GM19397 (cell line): ENCODE measurements around the gene DEGS1.

Experiments used
- ATAC-seq: cut with Tn5 transposase; IDR thresholded peaks from one replicate; pipeline ENCODE4 v1.9.1; 2021; ENCODE audit warnings: mild to moderate bottlenecking, moderate library complexity; ENCODE audit not compliant: unreplicated experiment

Gene DEGS1

DNA sequence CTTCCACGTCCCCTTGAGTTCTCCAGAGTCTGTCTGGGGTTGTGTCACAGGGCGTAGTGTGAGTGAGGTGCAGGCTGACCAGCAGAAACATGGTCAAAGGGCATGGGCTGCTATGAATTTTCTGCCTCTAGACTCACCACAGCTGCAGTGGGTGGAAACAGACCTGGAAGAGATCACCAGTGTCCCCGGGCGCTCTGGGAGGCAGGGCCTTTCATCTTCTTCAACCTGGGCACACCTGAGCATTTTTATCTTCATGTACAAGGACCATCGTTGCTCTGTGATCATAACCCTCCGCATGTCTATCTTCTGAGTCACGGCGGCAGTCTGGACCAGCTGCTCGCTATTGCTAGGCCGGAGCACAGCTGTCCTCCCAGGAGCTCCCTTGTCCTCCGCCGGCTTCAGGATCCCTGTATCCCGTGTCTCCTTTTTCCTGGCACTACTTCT is 29.6 kb downstream of the DEGS1 start:
- ATAC-seq: no peak

DNA sequence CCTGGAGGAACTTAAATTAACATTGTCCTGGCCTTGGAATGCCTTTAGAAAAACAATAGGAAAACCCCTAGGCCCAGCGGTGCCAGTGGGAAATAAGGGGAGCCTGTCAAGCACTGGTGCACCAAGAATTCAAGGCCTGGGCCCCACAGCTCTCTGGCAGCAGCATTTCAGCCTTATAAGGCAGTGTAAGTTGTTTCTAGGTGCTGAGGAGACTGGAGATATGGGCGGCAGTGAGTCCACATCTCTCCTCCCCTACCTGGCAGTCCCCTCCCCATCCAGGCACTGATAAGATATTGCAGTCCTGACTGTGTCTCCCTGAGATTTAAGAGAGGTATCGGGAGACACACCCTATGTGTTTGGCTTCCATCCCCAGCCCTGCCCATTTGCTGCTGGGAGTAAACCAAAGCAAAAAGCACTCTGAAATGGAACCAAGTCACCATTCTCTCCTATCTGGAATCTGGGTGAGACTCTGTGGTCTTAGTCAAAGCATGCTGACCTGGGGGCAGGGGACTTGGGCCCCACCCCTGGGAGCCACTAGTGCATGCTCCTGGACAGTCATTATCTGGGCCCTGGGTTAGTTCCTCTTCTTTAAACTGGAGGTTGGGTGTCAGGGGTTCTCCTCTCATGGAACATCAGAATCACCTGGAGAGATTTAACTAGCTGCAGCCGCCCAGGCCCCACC is 30.5 kb downstream of the DEGS1 start:
- no peak for ATAC-seq

DNA sequence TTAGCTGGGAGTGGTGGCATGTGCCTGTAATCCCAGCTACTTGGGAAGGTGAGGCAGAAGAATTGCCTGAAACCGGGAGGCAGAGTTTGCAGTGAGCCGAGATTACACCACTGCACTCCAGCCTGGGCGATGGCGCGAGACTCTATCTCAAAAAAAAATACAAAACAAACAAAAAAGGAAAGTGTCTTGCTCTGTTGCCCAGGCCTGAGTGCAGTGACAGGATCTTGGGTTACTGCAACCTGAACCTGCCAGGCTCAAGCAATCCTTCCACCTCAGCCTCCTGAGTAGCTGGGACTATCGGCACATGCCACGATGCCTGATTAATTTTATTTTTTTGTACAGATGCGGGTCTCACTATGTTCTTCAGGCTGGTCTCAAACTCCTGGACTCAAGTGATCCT is 33.3 kb downstream of the DEGS1 start:
- ATAC-seq: no peak

DNA sequence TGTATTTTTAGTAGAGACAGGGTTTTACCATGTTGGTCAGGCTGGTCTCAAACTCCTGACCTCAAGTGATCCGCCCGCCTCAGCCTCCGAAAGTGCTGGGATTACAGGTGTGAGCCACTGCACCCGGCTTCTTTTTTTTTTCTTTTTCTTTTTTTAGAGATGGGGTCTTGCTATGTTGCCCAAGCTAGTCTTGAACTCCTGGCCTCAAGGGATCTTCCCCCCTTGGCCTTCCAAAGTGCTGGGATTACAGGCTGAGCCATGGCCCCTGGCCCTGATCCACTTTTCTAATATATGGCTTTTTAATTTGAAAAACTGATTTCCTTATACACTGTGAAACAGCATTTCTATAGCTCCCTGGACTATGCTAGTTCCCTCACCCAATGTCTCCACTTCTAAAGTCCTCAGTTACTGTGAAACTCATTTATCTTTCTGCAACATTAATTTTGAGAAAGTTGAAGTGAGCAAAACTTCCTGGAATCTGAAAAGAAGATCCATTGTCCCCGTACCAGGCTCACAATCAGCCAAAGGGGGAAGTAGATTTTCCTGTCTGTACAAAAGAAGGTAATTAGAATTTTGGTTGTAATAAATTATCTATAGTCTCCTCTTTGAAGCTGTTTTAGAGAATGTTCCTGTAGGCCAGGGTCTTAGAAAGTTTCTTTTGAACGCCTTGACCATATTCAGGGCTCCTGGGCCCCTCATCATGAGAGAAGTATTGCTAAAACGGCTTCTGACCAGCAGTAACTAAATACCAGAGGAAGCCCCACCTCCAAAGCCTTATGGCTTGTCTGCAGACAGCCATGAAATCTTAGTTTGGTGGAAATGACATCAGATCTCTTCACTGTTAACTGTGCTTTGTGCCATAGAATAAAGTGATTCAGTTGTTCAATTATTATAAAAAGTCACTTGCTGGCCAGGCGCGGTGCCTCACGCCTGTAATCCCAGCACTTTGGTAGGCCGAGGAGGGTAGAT is 34.9 kb downstream of the DEGS1 start:
- ATAC-seq: no peak

DNA sequence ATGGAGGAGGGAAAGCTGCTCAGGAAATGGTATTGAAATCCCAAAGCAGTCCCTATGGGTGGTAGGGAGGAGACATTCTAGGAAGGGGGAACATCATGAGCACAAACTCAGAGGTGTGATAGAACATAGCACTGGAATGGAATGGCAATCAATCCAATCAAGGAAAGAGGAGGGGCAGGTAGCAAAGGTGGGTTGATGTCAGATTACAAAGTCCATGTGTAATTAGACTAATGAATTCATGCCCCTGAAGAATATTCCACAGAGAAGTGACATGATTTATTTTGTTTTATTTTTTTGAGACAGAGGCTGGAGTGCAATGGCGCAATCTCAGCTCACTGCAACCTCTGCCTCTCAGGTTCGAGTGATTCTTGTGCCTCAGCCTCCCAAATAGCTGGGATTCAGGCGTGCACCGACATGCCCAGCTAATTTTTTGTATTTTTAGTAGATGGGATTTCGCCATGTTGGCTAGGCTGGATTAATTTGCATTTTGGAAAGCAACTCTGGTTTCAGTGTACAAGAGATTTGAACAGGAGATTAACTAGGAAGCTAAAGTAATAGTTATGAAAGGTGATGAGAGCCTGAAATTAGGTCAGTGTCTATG is 36.1 kb downstream of the DEGS1 start:
- ATAC-seq: no peak

DNA sequence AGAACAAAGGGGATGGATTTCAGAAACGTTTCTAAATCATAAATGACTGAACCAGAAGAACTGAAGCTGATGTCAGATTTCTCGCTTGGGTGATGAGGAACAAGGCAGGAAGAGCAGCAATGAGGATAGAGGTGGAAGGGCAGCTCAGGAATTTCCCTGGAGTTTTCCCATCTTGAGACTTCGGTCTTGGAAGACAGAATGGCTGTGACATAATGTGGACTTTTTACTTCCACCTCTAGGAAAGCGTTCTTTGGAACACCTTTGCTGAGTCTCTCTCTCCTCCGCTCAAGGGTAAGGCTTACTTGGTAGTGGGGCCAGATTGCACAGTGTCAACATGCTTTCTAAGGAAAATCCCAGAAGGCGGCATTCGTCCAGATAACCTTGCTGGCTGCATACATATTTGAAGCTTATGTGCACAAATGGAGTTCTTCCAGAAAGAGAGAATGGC is 36.6 kb downstream of the DEGS1 start:
- ATAC-seq: no peak

DNA sequence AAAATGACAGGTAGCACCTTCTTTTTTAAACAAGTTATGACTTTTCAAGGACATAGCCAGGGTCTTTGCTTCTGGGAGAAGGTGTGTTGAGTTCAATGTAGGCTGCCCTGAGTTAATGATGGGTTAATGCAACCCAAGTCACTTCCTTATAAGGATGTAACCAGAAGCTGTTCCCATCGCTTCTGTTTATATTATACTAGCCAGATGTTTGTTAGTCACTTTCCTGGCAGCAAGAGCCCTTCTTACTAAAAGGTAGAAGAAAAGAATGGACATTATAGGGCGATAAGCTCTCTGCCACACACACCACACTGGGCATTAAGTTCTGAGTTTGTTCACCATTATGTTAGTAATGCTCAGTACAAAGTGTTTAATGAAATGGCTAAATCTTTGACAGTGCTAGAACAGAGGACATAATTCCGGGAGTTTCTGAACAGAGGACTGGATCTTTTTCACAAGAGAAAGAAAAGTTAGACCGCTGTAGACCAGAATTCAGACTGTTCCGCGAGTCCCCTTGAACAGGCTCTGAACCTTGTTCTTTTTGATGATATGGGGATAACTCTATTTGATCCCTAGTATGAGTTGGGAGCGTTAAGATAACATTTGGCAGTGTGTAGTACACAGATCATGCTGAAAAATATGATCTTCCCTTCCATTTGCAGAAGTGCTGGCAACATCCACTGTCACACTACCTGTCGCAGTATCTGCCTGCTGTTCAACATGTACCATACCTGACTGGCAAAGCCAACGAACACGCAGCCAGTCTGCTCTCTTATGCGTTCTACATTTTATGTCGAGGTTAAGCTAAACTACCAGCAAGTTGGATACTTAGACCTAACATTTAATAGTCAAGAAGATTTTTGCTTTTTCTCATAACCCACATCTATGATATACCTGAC is 41.0 kb downstream of the DEGS1 start:
- no peak for ATAC-seq

DNA sequence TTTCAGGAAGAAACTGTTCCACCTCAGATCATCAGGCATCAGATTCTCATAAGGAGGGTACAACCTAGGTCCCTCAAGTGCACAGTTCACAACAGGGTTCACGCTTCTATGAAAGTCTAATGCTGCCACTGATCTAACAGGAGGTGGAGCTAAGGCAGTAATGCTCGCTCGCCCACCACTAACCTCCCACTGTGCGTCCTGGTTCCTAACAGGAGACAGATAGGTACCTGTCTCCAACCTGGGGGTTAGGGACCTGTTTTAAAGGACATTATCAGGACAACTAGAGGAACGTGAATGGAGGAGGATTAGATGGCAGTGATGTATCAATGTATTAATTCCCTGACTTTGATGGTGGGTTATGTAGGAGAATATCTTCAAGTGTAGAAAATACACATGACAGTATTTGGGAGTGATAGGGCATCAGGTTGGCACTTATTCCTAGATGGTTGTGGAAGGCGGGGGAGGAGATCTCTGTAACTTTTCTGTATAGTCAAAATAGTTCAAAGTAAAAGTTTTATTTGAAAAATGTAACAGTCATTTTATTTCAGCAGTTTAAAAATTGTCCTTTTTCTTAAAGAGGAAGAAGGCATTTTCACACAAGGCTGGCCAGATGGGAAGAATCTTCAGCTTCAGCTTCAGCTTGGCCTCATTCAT is 43.9 kb downstream of the DEGS1 start:
- no peak for ATAC-seq

DNA sequence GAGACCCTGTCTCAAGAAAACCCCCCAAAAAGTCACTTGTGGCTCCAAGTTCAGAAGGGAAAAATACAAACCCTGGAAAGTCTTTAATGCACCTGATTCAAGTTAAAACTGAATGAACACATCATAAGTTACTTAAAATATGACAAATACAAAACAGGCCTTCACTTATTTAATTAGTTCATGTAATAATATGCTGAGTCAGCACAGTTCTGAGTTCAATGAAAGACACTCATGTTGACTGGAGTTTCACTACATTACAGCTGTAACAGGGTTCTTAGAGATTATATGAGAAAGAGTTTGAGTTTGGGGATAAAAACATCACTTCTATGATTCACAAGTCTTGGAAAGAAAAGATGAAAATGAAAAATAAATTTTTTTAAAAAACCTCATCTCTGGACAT is 51.0 kb downstream of the DEGS1 start:
- ATAC-seq: no peak

DNA sequence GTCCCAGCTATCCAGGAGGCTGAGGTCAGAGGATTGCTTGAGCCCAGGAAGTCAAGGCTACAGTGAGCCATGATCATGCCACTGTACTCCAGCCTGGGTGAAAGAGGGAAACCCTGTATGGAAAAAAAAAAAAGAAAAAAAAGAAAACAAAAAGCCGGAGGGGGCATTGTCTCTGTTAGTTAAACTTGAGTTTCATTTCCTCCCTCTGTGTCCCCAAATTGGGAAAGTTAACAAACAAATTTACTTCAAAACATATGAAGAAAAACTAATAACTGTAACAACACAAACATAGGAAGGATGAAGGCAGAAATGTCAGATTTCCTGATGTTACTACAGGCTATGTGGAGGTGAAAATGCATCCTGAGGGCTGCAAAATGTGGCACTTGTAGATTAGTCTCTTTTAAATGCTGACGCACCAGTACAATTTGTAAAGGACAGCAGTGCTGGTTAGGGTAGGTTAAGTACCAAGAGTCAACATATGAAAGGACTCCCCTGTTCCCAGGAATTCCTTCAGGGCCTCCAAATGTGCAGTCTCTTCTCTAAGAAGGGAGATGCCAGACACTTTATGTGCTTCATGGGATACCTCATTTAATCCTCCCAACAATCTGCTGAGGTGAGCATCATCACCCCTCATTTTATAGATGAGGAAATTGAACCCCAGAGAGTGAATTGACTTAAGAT is 52.9 kb downstream of the DEGS1 start:
- ATAC-seq: no peak

DNA sequence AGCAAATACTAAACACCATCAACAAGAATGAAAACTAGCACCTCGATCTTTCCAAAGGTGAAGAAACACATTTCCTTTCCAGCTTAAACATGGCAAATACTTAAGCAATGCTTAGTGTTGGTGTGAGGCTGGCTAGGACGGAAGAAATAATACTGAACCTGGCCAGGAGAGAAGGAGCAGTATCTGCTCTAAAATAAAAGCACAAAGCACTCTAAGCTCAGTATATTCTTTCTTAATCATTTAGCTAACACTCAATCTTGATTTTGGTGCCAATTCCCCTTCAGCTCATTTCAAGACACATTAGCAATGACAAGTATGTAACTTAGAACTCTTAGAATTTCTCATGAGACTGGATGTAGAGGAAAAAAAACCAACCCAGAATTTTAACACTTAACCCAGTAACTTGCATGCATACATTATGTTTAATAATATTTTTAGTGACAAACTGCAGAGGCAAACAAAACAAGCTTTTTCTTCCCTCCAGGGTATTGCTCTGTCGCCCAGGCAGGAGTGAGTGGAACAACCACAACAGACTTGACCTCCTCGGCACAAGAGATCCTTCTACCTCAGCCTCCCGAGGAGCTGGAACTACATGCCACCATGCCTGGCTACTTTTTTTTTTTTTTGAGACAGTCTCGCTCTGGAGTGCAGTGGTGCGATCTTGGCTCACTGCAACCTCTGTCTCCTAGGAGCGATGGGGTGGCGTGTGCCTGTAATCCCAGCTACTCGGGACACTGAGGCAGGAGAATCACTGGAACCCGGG is 54.3 kb downstream of the DEGS1 start:
- no peak for ATAC-seq

DNA sequence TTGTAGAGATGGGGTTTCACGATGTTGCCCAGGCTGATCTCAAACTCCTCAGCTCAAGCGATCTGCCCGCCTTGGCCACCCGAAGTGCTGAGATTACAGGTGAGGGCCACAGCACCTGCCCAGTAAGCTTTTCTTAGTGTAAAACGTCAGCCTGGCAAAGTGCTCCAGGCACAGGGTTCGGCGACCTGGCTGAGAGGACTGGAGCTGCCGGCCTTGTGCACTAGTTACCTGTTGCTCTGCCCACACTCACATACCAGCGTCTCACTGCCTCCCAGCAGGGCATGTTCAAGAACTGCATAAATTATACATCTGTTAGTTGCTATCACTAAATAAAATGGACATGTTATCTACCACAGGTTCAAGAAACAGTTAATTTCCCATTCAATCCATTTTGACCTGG is 55.2 kb downstream of the DEGS1 start:
- ATAC-seq: no peak

DNA sequence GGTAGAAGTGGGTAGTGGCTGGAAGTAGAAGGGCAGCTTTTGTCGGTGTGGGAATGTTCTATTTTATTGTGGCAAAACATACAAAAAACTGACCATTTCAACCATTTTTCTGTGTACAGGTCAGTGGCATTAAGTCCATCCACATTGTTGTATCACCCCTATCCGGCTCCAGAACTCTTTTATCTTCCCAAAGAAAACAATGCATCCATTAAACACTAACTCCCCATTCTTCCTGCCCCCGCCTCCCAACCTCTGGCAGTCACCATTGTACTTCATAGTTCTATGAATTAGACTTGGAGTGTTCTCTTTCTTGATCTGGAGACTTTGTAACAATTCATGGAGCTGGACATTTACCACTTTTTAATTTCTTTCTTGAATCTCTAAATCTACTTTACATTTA is 55.7 kb downstream of the DEGS1 start:
- no peak for ATAC-seq
